ENCODE measurements around the gene GRAMD2B.

Gene GRAMD2B

GRCh38 chr5:126483156-126483555, 59.9 kb downstream of the GRAMD2B start:
- DNase-seq, result peak; percentile 51

- no peak for DNase-seq
Measured at GRCh38 chr5:126484253-126484652, 61.0 kb downstream of the GRAMD2B start.

GRCh38 chr5:126486332-126486731, 63.1 kb downstream of the GRAMD2B start:
- DNase-seq, result no peak

GRCh38 chr5:126487596-126487995, 64.4 kb downstream of the GRAMD2B start:
- no peak for DNase-seq

GRCh38 chr5:126488443-126489065, 65.3 kb downstream of the GRAMD2B start:
- DNase-seq, result peak; percentile 16

- no peak for DNase-seq
Measured at GRCh38 chr5:126490167-126490940, 67.1 kb downstream of the GRAMD2B start.

- DNase-seq, result no peak
Measured at GRCh38 chr5:126492939-126493338, 69.7 kb downstream of the GRAMD2B start.

- DNase-seq, result no peak
Measured at GRCh38 chr5:126494393-126494792, 71.2 kb downstream of the GRAMD2B start.

GRCh38 chr5:126497506-126497905, 74.3 kb downstream of the GRAMD2B start:
- DNase-seq, result no peak

GRCh38 chr5:126499278-126499677, 76.1 kb downstream of the GRAMD2B start:
- no peak for DNase-seq

GRCh38 chr5:126499853-126500342, 76.7 kb downstream of the GRAMD2B start:
- no peak for DNase-seq

- no peak for DNase-seq
Measured at GRCh38 chr5:126501448-126501847, 78.2 kb downstream of the GRAMD2B start.

- no peak for DNase-seq
Measured at GRCh38 chr5:126503602-126504104, 80.4 kb downstream of the GRAMD2B start.

GRCh38 chr5:126506079-126506478, 82.9 kb downstream of the GRAMD2B start:
- no peak for DNase-seq

- DNase-seq, result no peak
Measured at GRCh38 chr5:126508251-126508961, 85.2 kb downstream of the GRAMD2B start.

GRCh38 chr5:126508962-126509279, 85.7 kb downstream of the GRAMD2B start:
- DNase-seq, result no peak

GRCh38 chr5:126509339-126509738, 86.1 kb downstream of the GRAMD2B start:
- no peak for DNase-seq

GRCh38 chr5:126511961-126512360, 88.8 kb downstream of the GRAMD2B start:
- DNase-seq, result no peak

GRCh38 chr5:126512451-126512850, 89.2 kb downstream of the GRAMD2B start:
- no peak for DNase-seq

- DNase-seq, result no peak
Measured at GRCh38 chr5:126513302-126513701, 90.1 kb downstream of the GRAMD2B start.

- DNase-seq, result no peak
Measured at GRCh38 chr5:126513703-126514102, 90.5 kb downstream of the GRAMD2B start.

GRCh38 chr5:126514131-126514557, 90.9 kb downstream of the GRAMD2B start:
- DNase-seq, result no peak

- DNase-seq, result no peak
Measured at GRCh38 chr5:126514558-126515141, 91.4 kb downstream of the GRAMD2B start.
